HG02970 (cell line): ENCODE results near the gene MYOD1.

Experiments
- ATAC-seq: cut with Tn5 transposase; IDR thresholded peaks from one replicate; pipeline ENCODE4 v1.9.1; 2021; ENCODE audit warnings: mild to moderate bottlenecking, moderate library complexity, moderate number of reproducible peaks; ENCODE audit not compliant: unreplicated experiment, low FRiP score

The MYOD1 gene

DNA sequence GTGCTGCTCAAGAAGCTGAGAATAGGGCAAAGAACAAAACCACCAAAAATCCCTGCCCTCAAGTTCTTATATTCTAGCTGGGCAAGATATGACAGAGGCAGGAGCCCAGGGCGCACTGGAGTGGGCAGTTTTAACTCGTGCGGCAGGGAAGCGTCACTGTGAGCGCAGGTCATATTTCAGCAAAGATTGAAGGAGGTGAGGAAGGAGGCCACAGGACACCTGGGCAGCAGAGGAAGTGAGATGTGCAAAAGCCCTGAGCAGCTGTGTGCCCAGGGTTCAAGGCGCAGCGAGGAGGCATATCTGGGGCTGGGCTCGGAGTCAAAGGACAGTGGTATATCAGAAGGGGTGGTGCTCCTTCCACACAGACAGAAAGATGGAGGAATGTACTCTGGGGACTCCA, 28.7 kb downstream of the MYOD1 start:
- no peak for ATAC-seq

DNA sequence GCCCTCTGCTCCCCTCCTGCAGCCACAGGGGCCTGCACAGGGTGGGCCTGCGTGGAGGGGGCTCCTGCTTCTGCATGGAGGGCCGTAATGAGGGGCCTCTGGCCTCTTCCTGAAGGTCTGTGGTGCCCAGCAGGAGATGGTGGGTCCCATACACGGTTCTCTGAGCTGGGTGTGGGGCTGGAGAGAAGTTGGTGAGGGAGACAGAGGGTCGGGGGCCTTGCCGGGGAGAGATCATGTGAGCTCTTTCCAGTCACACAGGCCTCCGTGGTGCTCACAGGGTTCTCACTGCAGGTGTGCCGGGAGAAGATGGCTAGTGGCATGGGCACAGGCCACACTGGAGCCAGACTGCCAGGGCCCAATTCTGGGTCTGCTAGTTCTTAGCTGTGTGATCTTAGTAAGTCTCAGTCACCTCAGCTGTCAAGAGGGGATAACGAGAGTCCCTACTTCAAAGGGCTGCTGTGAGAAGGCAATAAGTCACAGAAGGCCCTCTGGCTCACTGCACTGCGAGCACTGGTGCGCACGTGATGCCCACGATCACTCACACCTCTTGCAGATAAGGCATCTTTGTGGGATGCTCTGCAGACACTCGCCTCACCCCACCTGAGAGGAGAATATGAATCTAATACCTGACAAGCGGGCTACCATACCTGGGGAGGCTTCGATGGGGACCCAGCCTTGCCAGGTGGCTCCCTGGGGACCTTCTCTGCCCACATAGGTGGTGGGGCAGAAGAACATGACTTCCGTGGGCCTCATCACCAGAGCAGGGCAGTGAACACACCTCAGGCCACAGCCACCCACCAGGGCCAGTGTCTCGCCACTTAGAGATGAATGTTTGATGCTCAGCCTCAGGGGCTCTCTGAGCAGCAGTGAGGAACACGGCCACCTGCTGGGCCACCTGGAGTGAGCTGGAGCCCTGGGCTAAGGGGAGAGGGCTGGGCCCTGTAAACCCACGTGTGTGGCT, 29.7 kb downstream of the MYOD1 start:
- ATAC-seq: no peak

DNA sequence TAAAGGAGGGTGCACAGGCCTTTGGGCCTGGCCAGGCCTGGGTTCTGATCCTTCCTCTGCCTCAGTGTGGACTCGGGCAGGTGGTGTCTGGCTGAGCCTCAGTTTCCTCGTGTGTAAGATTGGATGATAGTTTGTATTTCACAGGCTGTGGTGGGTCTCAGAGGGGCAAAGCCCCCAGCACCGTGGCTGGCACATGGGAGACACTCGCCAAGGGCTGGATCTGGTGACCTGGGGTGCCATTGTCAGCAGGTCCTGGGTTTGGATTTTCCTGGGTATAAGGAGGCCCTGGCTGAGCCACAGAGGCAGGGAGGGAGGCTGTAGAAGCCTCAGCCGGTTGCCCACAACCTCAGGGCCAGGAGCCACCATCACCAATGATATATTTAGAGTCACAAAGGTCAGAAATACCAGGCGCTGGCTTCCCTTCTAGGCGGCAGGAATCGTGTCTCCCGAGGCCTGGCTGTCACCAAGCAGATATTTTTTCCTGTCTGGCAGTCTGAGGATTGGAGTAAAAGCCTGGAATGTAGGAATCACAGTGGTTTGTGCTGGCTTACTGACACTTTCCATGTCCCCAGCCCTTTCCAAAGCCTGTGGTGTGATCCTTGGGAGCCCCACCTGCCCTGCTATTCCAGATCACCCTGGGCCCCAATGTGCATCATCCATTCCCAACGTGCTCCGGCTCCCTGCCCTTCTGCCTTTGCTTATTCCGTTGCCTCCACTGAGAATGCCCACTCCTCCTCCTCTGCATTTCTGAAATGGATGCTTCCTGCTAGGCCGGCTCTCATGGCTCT, 30.8 kb downstream of the MYOD1 start:
- ATAC-seq: no peak

DNA sequence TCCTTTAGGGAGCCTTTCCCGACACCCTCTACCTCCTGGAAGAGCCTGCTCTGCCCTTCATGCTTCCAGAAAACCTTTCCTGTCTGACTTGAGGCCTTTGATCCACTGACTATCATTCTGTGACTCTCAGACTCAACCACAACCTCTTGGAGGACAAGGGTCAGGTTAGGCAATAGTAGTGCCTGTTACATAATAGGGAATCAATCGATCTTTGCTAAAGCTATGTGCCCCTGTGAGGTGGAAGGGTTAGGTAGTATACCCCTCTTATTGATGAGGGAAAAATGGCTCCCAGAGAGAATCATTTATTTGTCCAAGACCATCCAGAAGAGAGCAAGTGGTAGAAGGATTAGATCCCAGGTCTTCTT, 31.4 kb downstream of the MYOD1 start:
- ATAC-seq: no peak

DNA sequence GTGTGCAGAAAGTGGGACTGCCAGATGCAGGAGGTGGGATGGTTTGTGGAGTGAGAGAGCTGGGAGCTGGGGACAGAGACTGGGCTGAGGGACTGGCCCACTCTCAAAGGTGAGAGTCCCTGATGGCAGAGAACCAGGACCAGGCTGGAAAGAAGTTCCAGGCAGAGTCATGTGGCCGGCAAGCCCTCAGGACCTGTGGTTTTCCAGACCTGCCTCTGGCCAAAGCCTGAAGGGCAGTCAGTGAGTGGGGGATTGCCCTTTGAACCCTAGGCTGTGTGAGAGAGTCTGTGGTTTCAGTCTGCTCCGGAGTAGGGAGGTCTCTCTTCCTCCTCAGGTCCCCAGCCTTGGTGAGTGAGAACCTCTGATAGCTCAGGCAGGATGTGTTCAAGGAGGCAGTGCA, 32.2 kb downstream of the MYOD1 start:
- no peak for ATAC-seq

DNA sequence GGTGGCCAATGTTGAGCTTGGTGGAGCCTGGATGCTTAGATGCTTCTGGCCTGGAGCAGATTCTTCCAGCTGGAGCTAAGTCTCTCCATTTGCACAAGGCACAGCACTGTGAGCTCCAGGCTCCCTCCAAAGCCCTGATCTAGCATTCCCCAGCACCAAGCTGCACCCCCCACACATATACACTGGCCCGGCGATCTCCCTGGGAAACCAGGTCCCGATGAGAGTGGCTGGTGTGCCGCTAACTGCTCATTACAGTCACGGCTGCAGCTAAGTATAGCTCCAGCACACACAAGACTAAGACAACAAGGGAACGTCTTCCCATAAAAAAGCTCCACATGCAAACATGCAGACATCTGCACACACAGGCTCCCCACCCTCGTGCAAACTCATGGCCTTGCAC, 32.8 kb downstream of the MYOD1 start:
- ATAC-seq: no peak

DNA sequence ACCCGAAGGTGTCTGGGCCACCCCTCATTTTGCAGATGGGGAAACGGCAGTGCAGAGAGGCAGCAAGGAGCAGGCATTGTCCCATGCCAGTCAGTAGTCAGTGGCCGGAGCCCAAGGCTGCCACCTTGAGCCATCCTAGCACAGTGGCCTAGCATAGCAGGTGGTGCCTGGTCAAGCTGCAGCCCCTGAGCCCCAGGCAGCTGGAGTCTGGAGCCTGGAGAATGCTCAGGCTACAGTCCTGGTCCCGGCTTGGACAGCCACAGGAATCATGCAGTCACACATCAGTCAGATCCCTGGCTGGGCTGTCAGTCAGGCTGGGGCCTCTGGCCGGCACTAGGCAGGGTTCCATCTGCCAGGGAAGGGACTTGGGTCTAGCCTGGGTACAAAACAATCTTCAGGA, 33.8 kb downstream of the MYOD1 start:
- no peak for ATAC-seq

DNA sequence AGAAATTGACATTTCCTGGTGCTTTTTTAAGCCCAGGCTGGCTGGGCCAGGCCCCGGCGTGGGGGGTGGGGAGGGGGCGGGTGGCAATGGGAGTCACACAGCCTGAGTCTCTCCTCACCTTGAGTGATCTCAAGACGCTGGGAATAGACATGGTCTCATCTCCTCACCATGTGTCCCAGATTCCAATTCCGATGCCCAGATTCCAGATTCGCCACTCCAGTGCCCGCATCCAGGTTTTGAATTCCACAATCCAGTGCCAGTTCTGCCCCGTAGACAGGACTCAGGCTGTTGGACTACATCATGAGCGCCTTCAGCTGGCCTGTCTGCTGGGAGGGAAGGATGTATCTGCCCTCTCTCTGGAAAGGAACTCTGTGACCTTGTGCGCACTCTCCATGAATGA, 34.3 kb downstream of the MYOD1 start:
- ATAC-seq: no peak

DNA sequence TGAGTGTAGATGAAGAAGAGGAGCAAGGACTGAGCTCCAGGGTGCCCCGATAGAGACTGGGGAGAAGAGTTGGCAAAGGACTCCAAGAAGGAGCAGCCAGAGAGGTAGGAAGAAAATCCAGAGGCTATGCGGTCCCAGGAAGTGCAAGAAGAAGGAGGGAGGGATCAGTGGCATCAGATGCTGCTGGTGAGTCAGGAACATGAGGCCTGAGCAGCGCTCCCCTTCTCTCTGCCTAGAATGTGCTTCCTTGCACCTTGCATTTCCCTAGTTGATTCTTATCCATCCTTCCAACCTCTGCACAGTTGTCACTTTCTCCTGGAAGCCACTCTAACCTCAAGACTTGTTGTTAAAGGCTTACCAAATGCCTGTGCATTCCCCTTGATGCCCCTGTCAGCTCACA, 36.5 kb downstream of the MYOD1 start:
- ATAC-seq: no peak

DNA sequence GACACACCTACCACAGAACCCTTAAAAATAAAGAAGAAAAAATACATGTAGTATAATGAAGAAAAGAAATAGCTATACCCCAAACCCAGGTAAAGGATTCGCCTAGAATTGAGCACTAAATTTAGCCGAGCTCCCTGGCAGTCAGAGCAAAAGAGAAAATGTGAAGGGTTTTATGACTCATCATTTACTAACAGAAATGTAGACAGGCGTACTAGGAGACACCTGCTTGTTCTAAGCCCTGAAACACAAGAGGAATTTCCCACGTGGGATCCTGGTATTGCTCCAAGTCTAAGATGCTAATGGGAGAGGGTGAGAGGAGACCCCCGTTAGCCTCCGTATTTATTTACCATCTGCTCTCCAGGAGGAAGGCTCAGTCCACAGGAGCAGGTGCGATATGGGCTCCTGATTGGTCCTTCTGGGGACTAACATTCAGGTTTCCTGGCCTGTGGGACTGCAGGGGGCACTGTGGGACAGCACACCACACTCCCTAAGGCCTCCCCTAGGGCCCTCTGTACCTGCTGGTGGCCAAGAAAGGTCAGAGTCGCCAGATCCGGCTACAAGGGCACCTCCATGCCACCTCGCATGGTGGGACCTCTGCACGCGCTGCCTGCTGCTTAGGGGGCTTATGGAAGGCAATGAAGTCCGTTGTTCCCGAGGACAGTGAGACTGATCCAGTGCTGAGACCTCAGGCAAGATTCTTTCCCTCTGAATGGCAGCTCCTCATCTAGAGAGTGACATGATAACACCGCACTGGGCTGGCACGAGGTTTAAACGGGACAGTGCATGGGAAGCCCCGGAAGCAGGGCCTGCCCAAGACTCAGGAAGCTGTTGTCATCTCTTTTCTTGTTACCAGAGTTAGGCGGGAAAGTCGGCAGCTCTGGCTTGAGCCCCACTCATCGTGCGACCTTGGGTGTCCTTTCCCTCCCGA, 41.0 kb downstream of the MYOD1 start:
- ATAC-seq: no peak

DNA sequence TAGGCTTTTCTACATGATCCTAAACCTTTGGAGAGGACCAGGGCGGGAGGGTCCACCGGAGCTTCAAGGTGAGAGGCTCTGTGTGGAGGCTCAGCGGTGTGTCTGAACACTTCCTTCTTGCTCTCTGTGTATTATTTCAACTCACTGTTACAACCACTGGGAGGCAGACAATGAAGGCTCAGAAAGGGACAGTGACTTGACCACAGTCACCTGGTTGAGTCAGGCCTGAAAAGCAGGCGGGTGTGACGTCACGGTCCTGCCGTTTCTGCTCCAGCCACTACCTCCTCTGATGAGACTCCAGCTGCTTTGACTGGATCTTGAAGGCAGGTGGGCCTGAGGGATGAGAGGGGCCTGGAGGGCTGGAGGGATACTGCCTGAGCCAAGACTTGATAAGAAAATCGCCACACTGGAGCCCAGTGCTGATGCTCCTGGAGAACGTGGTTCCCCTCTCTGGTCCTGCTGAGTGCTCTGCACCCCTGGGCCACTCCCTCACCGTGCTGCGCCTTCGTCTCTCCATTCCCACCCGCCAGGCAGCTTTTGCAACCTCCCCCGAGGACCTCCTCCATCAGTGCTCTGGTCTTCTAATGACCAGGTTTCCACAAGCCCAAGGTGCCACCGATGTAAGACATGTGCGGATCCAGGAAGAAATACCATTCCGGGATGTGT, 43.1 kb downstream of the MYOD1 start:
- no peak for ATAC-seq

DNA sequence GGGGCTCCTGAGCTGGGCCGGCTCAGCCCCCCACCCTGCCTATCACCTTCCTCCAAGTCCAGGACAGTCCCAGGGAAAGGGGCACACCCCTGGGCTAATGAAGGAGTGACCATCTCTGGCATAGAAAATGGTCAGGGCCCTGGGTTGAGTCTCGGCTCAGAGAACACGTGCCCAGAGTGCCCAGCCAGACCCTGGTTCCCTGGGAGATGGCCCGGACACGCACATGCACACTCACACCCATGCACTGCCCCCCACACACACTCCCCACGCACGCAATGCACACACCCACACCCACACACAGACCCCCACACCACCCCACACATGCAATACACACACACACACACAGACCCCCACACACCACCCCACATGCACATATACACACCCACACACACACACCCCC, 43.9 kb downstream of the MYOD1 start:
- ATAC-seq: no peak

DNA sequence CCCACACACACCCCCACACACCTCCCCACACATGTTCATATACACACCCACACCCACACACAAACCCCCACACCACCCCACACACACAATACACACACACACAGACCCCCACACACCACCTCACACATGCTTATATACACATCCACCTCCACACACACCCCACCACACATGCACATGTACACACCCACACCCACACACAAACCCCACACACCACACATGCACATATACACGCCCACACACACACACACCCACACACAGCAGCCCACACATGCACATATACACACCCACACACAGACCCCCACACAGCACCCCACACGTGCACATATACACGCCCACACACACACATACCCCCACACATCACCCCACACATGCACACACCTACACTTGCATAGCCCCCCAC, 44.3 kb downstream of the MYOD1 start:
- ATAC-seq: no peak

DNA sequence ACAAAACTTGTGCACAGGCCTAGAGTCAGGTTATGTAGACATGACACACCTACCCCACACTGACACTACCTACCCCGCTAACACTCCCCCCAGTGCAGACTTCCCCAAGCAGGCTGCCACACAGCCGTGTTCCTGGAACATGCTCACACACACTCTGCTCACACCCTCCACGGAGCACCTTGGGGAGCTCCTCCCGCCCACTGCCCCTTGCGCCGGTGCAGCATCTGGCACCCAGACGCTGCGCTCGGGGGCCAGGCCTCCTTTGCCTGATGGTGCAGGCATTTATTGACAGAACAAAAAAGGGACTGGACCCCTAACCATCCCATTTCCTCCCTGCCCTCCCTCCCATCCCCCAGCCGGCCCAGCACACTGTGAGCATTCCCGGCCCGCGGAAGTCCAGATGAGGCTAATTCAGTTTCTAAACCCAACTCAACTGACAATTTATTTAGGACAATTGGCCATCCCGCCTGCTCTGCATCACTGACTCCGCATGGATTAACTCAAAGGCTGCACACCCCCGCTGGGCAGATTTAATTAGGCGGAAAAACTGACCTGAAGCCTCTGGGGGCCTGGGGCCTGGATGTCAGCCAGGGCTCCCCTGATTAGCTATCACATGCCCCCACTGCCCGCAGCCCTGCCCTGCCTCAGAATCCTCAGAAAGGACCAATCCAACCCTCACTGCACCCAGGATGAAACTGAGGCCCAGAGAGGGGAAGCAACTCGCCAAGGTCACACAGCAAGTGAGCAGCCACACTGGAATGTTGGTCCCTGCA, 45.3 kb downstream of the MYOD1 start:
- ATAC-seq: no peak

DNA sequence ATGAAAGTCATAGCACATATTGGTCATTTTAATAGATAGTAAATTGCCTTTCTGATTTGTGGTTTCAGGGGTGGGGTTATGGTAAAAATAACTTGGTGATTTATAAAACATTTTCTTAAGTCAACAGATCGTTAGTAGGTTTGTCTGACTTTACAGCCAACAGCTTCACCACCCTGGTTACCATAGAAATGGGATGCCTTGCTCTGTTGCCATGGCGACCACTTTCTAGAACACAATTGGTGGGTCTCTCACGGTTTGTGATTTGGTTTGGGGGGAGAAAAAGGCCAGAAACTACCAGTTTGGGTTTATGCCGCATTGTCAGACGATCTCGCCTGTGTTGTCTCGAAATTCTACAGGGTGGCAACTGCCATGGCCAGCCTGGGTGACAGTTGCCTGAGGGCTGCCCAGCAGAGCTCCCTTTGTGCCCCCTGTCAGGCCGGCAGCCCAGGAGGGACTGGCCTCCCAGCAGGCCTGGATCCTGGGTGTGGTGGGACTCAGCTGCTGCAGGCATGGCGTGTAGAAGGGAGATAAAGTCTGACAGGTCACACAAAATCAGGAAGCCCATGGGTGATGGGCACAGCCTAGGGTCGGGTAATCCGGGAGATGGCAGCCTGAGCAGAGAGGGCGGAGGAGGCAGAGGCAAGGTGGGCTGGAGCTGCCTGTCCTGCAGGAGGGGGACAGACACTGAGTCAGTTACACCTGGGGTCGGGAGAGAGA, 46.1 kb downstream of the MYOD1 start:
- no peak for ATAC-seq

DNA sequence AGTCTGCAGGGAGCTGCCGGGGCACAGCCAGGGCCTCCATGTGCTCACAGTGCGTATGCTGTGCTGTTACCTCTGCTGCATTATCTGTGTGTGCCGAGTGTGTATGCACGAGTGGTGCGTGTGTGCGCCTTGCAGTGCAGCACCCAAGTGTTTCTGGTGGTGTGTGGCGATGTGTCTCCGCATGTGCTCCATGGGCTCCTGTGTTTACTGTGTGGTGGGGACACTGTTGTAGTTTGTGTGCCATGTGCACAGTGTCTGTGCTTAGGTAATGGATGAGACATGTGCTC, 46.6 kb downstream of the MYOD1 start:
- ATAC-seq: no peak

DNA sequence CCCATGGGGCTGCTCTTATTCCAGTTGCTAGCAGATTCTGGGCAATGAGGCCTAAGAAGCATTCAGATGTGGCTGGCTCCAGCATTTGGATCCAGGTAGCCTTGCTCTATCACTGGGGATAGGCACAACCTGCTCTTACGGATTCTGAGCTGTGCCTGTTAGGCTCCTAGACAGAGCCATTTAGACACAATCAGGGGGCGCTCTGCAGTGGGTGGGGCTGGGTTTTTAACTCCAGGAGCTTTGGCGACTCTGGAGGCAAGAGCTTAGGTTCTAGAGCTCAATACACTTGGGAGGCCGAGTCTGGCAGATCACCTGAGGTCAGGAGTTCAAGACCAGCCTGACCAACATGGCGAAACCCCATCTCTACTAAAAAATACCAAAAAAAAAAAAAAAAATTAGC, 47.2 kb downstream of the MYOD1 start:
- ATAC-seq: no peak

DNA sequence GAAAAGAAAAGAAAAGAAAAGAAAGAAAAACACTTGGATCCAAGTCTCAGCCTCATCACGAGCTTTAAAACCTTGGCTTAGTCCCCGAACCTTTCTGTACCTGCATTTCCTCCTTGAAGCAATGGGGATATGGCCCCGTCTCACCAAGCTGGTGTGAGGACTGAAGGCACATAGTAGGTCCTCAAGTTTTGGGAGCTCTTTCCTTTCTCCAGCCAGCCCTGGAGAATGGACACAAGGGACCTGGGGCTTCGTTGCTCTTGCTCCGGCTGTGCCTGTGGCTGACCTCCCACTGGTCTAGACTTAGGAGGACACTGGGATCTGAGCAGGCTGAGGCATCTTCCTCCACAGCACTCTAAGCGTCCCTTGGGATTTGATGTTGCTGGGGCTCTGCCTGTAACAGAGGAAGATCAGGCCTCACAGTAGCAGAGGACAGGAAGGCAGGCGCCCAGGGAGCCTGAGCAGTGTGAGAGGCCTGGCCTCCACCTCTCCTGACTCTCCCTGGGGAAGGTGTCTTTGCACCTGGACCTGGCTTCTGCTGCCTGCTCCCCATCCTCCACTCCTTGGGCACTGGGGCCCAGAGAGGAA, 48.0 kb downstream of the MYOD1 start:
- ATAC-seq: no peak

DNA sequence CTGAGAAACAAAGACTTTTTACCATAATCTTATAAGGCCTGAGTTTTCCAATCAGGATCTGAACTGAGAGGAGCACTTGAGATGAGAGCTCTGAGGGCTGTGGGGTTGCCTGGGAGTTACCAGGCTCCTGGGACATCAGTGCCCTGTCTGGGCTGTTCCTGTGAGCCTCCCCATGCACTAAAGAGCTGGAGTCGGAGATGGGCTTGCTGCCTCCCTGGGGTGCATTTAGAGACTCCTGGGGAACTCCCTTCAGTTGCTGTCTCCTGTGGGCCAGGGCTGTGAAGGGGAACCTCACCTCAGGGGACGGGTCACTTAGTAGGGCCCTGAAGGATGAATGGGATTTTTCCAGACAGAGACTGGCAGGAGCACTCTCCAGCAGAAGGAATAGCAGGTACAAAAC, 48.5 kb downstream of the MYOD1 start:
- ATAC-seq: no peak
